Measurements from ENCODE around the gene ADARB2. TPM values are rescaled to one million over a fixed set of nuclear protein-coding genes. Genes with fewer than 3 reads are reported as not detected.
A peak's percentile ranks its signal among the peaks of the same experiment; 100 is the strongest.
"Not testable (repeated sequence)": the region's sequence is repeated elsewhere in the genome, so short reads cannot be mapped to it uniquely, and the experiment has no call there.

Gene ADARB2
- polyA plus RNA-seq, 6 donors from 2014 or later = 0.10 to 0.12 TPM; not detected in 4

GRCh38 chr10:1331560-1331959 is 405.8 kb downstream of the ADARB2 start:
- DNase-seq (no peak), ATAC-seq (ENCODE audit: low read depth in 2 of 2) (no peak)
- no peaks in the 10 kb centered on the region for H3K36me3 Mint-ChIP-seq
- no peak overlapping the region for H3K4me3 Mint-ChIP-seq
- H3K4me1 Mint-ChIP-seq = no peaks in the 10 kb centered on the region
- H3K27ac Mint-ChIP-seq = no peak overlapping the region
- peaks cover 0 to 9% (median 4%) of the 10 kb centered on the region in 7 donors for H3K9me3 Mint-ChIP-seq
- H3K27me3 Mint-ChIP-seq = peaks cover 15 to 37% (median 32%) of the 10 kb centered on the region in 3 donors

- H3K27ac Mint-ChIP-seq = peak overlapping the region in 1 of 6 donors; percentile 49
- H3K4me1 Mint-ChIP-seq = peaks cover 0 to 2% (median 0%) of the 10 kb centered on the region in 3 donors
- H3K4me3 Mint-ChIP-seq = no peak overlapping the region
- DNase-seq (no peak), ATAC-seq (ENCODE audit: low read depth in 2 of 2) (no peak)
- peaks cover 15 to 33% (median 16%) of the 10 kb centered on the region in 3 donors for H3K27me3 Mint-ChIP-seq
- no peaks in the 10 kb centered on the region for H3K36me3 Mint-ChIP-seq
- peaks cover 0 to 11% (median 4%) of the 10 kb centered on the region in 7 donors for H3K9me3 Mint-ChIP-seq
Observed at GRCh38 chr10:1329622-1330021, 407.7 kb downstream of the ADARB2 start.

- Mint-ChIP-seq H3K4me1 (peaks cover 0 to 2% (median 0%) of the 10 kb centered on the region in 3 donors), H3K36me3 (no peaks in the 10 kb centered on the region), H3K27ac (no peak overlapping the region), H3K27me3 (peaks cover 15 to 33% (median 16%) of the 10 kb centered on the region in 3 donors), H3K9me3 (peaks cover 0 to 11% (median 4%) of the 10 kb centered on the region in 7 donors), H3K4me3 (no peak overlapping the region)
- no peak for DNase-seq
- ATAC-seq (ENCODE audit: low read depth in 2 of 2) = no peak
Observed at GRCh38 chr10:1328981-1329614, 408.2 kb downstream of the ADARB2 start.

GRCh38 chr10:1328161-1328823 is 409.0 kb downstream of the ADARB2 start:
- Mint-ChIP-seq H3K27me3 (peaks cover 11 to 33% (median 14%) of the 10 kb centered on the region in 3 donors), H3K4me1 (peaks cover 0 to 2% (median 0%) of the 10 kb centered on the region in 3 donors), H3K9me3 (peaks cover 0 to 16% (median 5%) of the 10 kb centered on the region in 7 donors), H3K36me3 (no peaks in the 10 kb centered on the region), H3K27ac (no peak overlapping the region), H3K4me3 (no peak overlapping the region)
- no peak for ATAC-seq (ENCODE audit: low read depth in 2 of 2)
- no peak for DNase-seq

GRCh38 chr10:1327759-1328158 is 409.6 kb downstream of the ADARB2 start:
- H3K4me3 Mint-ChIP-seq = no peak overlapping the region
- no peak for DNase-seq
- ATAC-seq (ENCODE audit: low read depth in 2 of 2) = no peak
- H3K36me3 Mint-ChIP-seq = no peaks in the 10 kb centered on the region
- H3K9me3 Mint-ChIP-seq = peaks cover 0 to 16% (median 5%) of the 10 kb centered on the region in 7 donors
- H3K27me3 Mint-ChIP-seq = peaks cover 8 to 30% (median 9%) of the 10 kb centered on the region in 3 donors
- H3K27ac Mint-ChIP-seq = peak overlapping the region in 1 of 6 donors; percentile 85
- H3K4me1 Mint-ChIP-seq = peaks cover 0 to 2% (median 0%) of the 10 kb centered on the region in 3 donors

- Mint-ChIP-seq H3K27ac (peak overlapping the region in 1 of 6 donors; percentile 72), H3K9me3 (peaks cover 0 to 15% (median 5%) of the 10 kb centered on the region in 7 donors), H3K27me3 (peaks cover 3 to 37% (median 17%) of the 10 kb centered on the region in 3 donors)
- H3K4me1 Mint-ChIP-seq; DNase-seq; H3K4me3 Mint-ChIP-seq; H3K36me3 Mint-ChIP-seq; ATAC-seq (ENCODE audit: low read depth in 2 of 2): not testable (repeated sequence)
Observed at GRCh38 chr10:1326514-1326913, 410.8 kb downstream of the ADARB2 start.

- peaks cover 0 to 2% (median 0%) of the 10 kb centered on the region in 3 donors for H3K4me1 Mint-ChIP-seq
- peaks cover 0 to 11% (median 2%) of the 10 kb centered on the region in 7 donors for H3K9me3 Mint-ChIP-seq
- no peaks in the 10 kb centered on the region for H3K36me3 Mint-ChIP-seq
- ATAC-seq (ENCODE audit: low read depth in 2 of 2) (no peak), DNase-seq (no peak)
- H3K27ac Mint-ChIP-seq = no peak overlapping the region
- no peak overlapping the region for H3K4me3 Mint-ChIP-seq
- peaks cover 11 to 38% (median 28%) of the 10 kb centered on the region in 3 donors for H3K27me3 Mint-ChIP-seq
Observed at GRCh38 chr10:1324903-1325302, 412.4 kb downstream of the ADARB2 start.

- Mint-ChIP-seq H3K9me3 (peaks cover 0 to 11% (median 2%) of the 10 kb centered on the region in 7 donors), H3K36me3 (no peaks in the 10 kb centered on the region), H3K4me1 (peaks cover 0 to 2% (median 0%) of the 10 kb centered on the region in 3 donors), H3K4me3 (no peak overlapping the region), H3K27ac (no peak overlapping the region), H3K27me3 (peaks cover 15 to 42% (median 31%) of the 10 kb centered on the region in 3 donors)
- no peak for ATAC-seq (ENCODE audit: low read depth in 2 of 2)
- no peak for DNase-seq
Observed at GRCh38 chr10:1323951-1324350, 413.4 kb downstream of the ADARB2 start.

GRCh38 chr10:1320739-1321320 is 416.5 kb downstream of the ADARB2 start:
- no peak for DNase-seq
- peaks cover 0 to 5% (median 2%) of the 10 kb centered on the region in 7 donors for H3K9me3 Mint-ChIP-seq
- no peaks in the 10 kb centered on the region for H3K4me1 Mint-ChIP-seq
- H3K27ac Mint-ChIP-seq = no peak overlapping the region
- no peak overlapping the region for H3K4me3 Mint-ChIP-seq
- no peak for ATAC-seq (ENCODE audit: low read depth in 2 of 2)
- H3K27me3 Mint-ChIP-seq = peaks cover 25 to 49% (median 44%) of the 10 kb centered on the region in 3 donors
- no peaks in the 10 kb centered on the region for H3K36me3 Mint-ChIP-seq

GRCh38 chr10:1316809-1317143 is 420.5 kb downstream of the ADARB2 start:
- H3K4me1 Mint-ChIP-seq = peaks cover 0 to 3% (median 0%) of the 10 kb centered on the region in 3 donors
- H3K36me3 Mint-ChIP-seq = no peaks in the 10 kb centered on the region
- DNase-seq = no peak
- ATAC-seq (ENCODE audit: low read depth in 2 of 2) = no peak
- no peaks in the 10 kb centered on the region for H3K9me3 Mint-ChIP-seq
- no peak overlapping the region for H3K27ac Mint-ChIP-seq
- no peak overlapping the region for H3K4me3 Mint-ChIP-seq
- H3K27me3 Mint-ChIP-seq = peaks cover 25 to 37% (median 33%) of the 10 kb centered on the region in 3 donors

GRCh38 chr10:1316121-1316808 is 421.1 kb downstream of the ADARB2 start:
- ATAC-seq (ENCODE audit: low read depth in 2 of 2) = no peak
- Mint-ChIP-seq H3K27me3 (peaks cover 25 to 32% (median 28%) of the 10 kb centered on the region in 3 donors), H3K27ac (no peak overlapping the region), H3K4me1 (peaks cover 0 to 3% (median 0%) of the 10 kb centered on the region in 3 donors), H3K4me3 (no peak overlapping the region), H3K9me3 (no peaks in the 10 kb centered on the region), H3K36me3 (no peaks in the 10 kb centered on the region)
- DNase-seq = no peak

- Mint-ChIP-seq H3K36me3 (no peaks in the 10 kb centered on the region), H3K27ac (no peak overlapping the region), H3K4me3 (no peak overlapping the region), H3K27me3 (peaks cover 17 to 27% (median 25%) of the 10 kb centered on the region in 3 donors), H3K4me1 (peaks cover 0 to 3% (median 0%) of the 10 kb centered on the region in 3 donors), H3K9me3 (no peaks in the 10 kb centered on the region)
- no peak for DNase-seq
- no peak for ATAC-seq (ENCODE audit: low read depth in 2 of 2)
Observed at GRCh38 chr10:1315178-1315577, 422.1 kb downstream of the ADARB2 start.

- no peak overlapping the region for H3K4me3 Mint-ChIP-seq
- H3K36me3 Mint-ChIP-seq = peaks cover 0 to 4% of the 10 kb centered on the region in 2 donors
- no peak overlapping the region for H3K27ac Mint-ChIP-seq
- H3K9me3 Mint-ChIP-seq = peaks cover 0 to 5% (median 2%) of the 10 kb centered on the region in 7 donors
- ATAC-seq (ENCODE audit: low read depth in 2 of 2) (no peak), DNase-seq (no peak)
- peaks cover 0 to 3% (median 0%) of the 10 kb centered on the region in 3 donors for H3K4me1 Mint-ChIP-seq
- peaks cover 4 to 20% (median 12%) of the 10 kb centered on the region in 3 donors for H3K27me3 Mint-ChIP-seq
Observed at GRCh38 chr10:1311726-1312125, 425.6 kb downstream of the ADARB2 start.
